Measurements from ENCODE around the gene ATP2A2. TPM values are rescaled to one million over a fixed set of nuclear protein-coding genes. Genes with fewer than 3 reads are reported as not detected.

The ATP2A2 gene
- total RNA-seq, 1 experiment from 2014 or later = 239 TPM

GRCh38 chr12:110320550-110320949, 39.5 kb downstream of the ATP2A2 start (continued):
- no peak for TF ChIP-seq CTCF (IDR thresholded peaks at IDR 0.05 in 2 of 3, conservative IDR thresholded peaks at IDR 0.05 in 1 of 3; ENCODE audit: borderline replicate concordance in 1 of 3, insufficient read depth in 1 of 3, low read depth in 2 of 3, low read length in 2 of 3)
- no peak for TF ChIP-seq POLR2AphosphoS5 (IDR thresholded peaks at IDR 0.05; ENCODE audit: low read depth, low read length)
- TF ChIP-seq ATF3 (IDR thresholded peaks at IDR 0.05) = no peak
- no peak for TF ChIP-seq ZFX (IDR thresholded peaks at IDR 0.05)
- TF ChIP-seq EGR1 (IDR thresholded peaks at IDR 0.05; ENCODE audit: low read depth) = no peak
- no peak for TF ChIP-seq CBX3 (IDR thresholded peaks at IDR 0.05; ENCODE audit: low read depth)
- TF ChIP-seq SP1 (IDR thresholded peaks at IDR 0.05; ENCODE audit: low read depth) = no peak
- no peak for TF ChIP-seq ZNF274 (IDR thresholded peaks at IDR 0.05; ENCODE audit: low read depth, low read length)
- TF ChIP-seq CEBPB (IDR thresholded peaks at IDR 0.05; ENCODE audit: low read depth) = no peak
- no peak for TF ChIP-seq MAX (IDR thresholded peaks at IDR 0.05)

GRCh38 chr12:110329710-110330109, 48.7 kb downstream of the ATP2A2 start:
- RAD21 ChIA-PET (ENCODE audit: low non-redundant PET in 1 of 2, low total read pairs in 2 of 2, uncharacterized antibody in 2 of 2, unreplicated experiment in 2 of 2) = no interaction called here
- Histone ChIP-seq H3K4me3 (replicated peaks in 1 of 2; ENCODE audit: low read depth in 1 of 2, low read length in 2 of 2) (no peak overlapping the region), H3K27ac (ENCODE audit: low read depth, low read length) (no peak overlapping the region), H3K9me3 (ENCODE audit: control insufficient read depth in 1 of 2, insufficient read depth in 1 of 2, low read depth in 1 of 2, low read length in 2 of 2) (no peaks in the 10 kb centered on the region), H2AFZ (ENCODE audit: low read depth, low read length, poor library complexity, severe bottlenecking) (no peak overlapping the region), H3K9ac (ENCODE audit: low read length) (no peak overlapping the region), H3K4me2 (ENCODE audit: low read length) (no peak overlapping the region), H3K27me3 (ENCODE audit: insufficient read depth, low read length) (no peaks in the 10 kb centered on the region), H3K9me2 (ENCODE audit: insufficient read depth) (no peaks in the 10 kb centered on the region), H4K20me1 (ENCODE audit: insufficient read depth) (peaks cover 16% of the 10 kb centered on the region; the same call in 1 of the 2 replicates), H3K79me2 (ENCODE audit: insufficient read depth, low read length) (peaks cover 95% of the 10 kb centered on the region), H3K36me3 (ENCODE audit: control insufficient read depth in 1 of 2, insufficient read depth in 2 of 2, low read length in 2 of 2) (peaks cover 37 to 70% of the 10 kb centered on the region in 2 experiments), H3K4me1 (ENCODE audit: control insufficient read depth in 1 of 2, insufficient read depth in 2 of 2, low read length in 2 of 2) (no peaks in the 10 kb centered on the region)
- POLR2A ChIA-PET = no interaction called here
- intact Hi-C loops (cut with micrococcal nuclease) = no loop called here
- BruUV-seq (replicated peaks) = no TSS peak
- no peak for DNase-seq (ENCODE audit: low read depth, low spot score)
- CTCF ChIA-PET = interaction anchor here (0.8 kb wide), 1 partner anchor 102 kb away, joined by 4 read pairs; no protein-coding TSS in a partner anchor
- no peak for ATAC-seq
- no peak for TF ChIP-seq RAD21 (IDR thresholded peaks at IDR 0.05; ENCODE audit: low read depth)
- no peak for TF ChIP-seq CBX3 (IDR thresholded peaks at IDR 0.05; ENCODE audit: low read depth)
- TF ChIP-seq ZBTB33 (IDR thresholded peaks at IDR 0.05; ENCODE audit: extremely low read depth, insufficient replicate concordance, low read length) = no peak
- TF ChIP-seq EZH2 (IDR thresholded peaks at IDR 0.05) = no peak
- TF ChIP-seq ZFX (IDR thresholded peaks at IDR 0.05) = no peak
- TF ChIP-seq POLR2AphosphoS5 (IDR thresholded peaks at IDR 0.05; ENCODE audit: low read depth, low read length) = no peak
- TF ChIP-seq JUND (IDR thresholded peaks at IDR 0.05) = no peak
- no peak for TF ChIP-seq ELF1 (IDR thresholded peaks at IDR 0.05; ENCODE audit: borderline replicate concordance, low read depth)
- TF ChIP-seq CTCF (IDR thresholded peaks at IDR 0.05 in 2 of 3, conservative IDR thresholded peaks at IDR 0.05 in 1 of 3; ENCODE audit: borderline replicate concordance in 1 of 3, insufficient read depth in 1 of 3, low read depth in 2 of 3, low read length in 2 of 3) = no peak
- TF ChIP-seq EZH2phosphoT487 (IDR thresholded peaks at IDR 0.05; ENCODE audit: borderline replicate concordance) = no peak
- no peak for TF ChIP-seq POLR2A (IDR thresholded peaks at IDR 0.05; ENCODE audit: borderline replicate concordance, extremely low read depth, insufficient read depth, insufficient read length)
- no peak for TF ChIP-seq ZNF274 (IDR thresholded peaks at IDR 0.05; ENCODE audit: low read depth, low read length)
- TF ChIP-seq FOSL1 (IDR thresholded peaks at IDR 0.05; ENCODE audit: low read depth) = no peak
